Measurements from ENCODE around the gene METTL17. TPM values are rescaled to one million over a fixed set of nuclear protein-coding genes. Genes with fewer than 3 reads are reported as not detected.

The METTL17 gene
- total and polyA plus RNA-seq, 9 of the 15 experiments (the other 6 are each of a cell fraction or from before 2014, with no cell fraction given) = 65.6 to 150 (median 90.0) TPM

DNA sequence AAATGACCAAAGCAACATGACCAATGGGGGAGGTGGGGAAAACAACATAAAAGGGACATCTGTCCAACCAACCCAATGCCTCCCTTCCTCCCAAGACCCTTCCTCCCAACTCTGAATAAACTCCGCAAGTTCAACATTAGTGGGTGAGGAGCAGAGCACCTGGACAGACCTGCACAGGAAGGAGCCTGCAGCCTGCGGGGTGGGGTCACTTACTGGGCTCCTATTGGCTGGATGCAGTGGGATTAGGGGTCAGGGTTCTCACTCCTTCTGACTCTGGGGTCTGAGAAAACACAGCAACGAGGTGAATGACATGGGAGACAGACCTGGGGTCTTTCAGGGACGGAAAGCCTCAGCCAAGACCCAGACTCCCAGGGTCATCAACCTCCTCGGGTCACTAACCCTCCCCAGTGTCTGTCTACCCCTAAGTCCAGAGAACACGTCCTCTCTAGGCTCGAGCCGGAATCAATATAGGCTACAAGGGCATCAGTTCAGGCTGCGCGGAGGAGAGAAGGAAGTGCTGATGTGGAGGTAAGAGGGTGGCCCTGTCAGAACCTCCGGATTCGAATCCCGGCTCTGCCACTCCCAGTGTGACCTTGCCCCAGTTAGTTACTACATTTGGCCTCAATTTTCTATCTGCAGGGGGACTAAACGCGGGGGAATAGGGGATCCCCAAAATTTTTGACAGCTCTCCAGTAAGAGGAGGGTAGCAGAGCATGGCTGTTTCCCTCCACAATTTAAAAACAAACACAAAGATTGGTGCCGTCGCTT lies 34.2 kb downstream of the METTL17 start:
- in situ Hi-C loops (cut with MboI) (no loop called here), intact Hi-C loops (cut with micrococcal nuclease) (no loop called here)
- peak overlapping the region; percentile 79 for H3K27ac ChIP-seq (ENCODE audit: extremely low read depth, low read depth, low read length)
- no peaks in the 10 kb centered on the region for H3K27me3 ChIP-seq (ENCODE audit: control insufficient read depth in 2 of 2, insufficient read depth in 2 of 2, low read length in 2 of 2)
- peak overlapping the region; percentile 77 to 91 for H3K9ac ChIP-seq (ENCODE audit: insufficient read depth in 1 of 2, low read depth in 2 of 2, low read length in 2 of 2)
- ATAC-seq (peak; percentile 40), FAIRE-seq (peak; percentile 57), DNase-seq (ENCODE audit: extremely low read depth in 1 of 4, low spot score in 3 of 4) (peak in 1 of 4 experiments; percentile 30)
- H3K4me1 ChIP-seq (replicated peaks in 1 of 2; ENCODE audit: control insufficient read depth in 2 of 2, insufficient read depth in 2 of 2, low read length in 2 of 2) = peaks cover 35 to 39% of the 10 kb centered on the region in 2 experiments
- H2AFZ ChIP-seq (ENCODE audit: low read depth, low read length) = peak overlapping the region; percentile 80
- BruUV-seq (replicated peaks) = no TSS peak
- peaks cover 18% of the 10 kb centered on the region; the same call in 1 of the 3 replicates for H3K36me3 ChIP-seq (ENCODE audit: control insufficient read depth, insufficient read depth, low read length)
- no peaks in the 10 kb centered on the region for H4K20me1 ChIP-seq (replicated peaks; ENCODE audit: control insufficient read depth, insufficient read depth, low read length)
- no peaks in the 10 kb centered on the region for H3K9me3 ChIP-seq (replicated peaks; ENCODE audit: control insufficient read depth, insufficient read depth, low read depth, low read length)
- ChIA-PET CTCF (ENCODE audit: low intra/inter-chr PET ratio) (no interaction called here), POLR2A (interaction anchor here (0.9 to 2.6 kb wide), 5 partner anchors 9 to 145 kb away, joined by 3 to 12 read pairs (median 3); no protein-coding TSS in a partner anchor)
- peak overlapping the region; percentile 82 for H3K4me2 ChIP-seq (ENCODE audit: insufficient read depth, low read length)
- H3K79me2 ChIP-seq (ENCODE audit: control insufficient read depth, insufficient read depth, low read length) = peaks cover 21% of the 10 kb centered on the region
- H3K9me1 ChIP-seq (ENCODE audit: control insufficient read depth, insufficient read depth, low read length) = peaks cover 2% of the 10 kb centered on the region
- WGBS (ENCODE audit: insufficient coverage, low coverage, missing lambda C conversion rate) = 13% methylated on average over 17 of the region's 17 CpGs
- TF ChIP-seq SPI1 (IDR thresholded peaks at IDR 0.05; ENCODE audit: borderline replicate concordance, low read depth, low read length) (peak; percentile 35; the same call in 1 of the 2 replicates), C11orf30 (IDR thresholded peaks at IDR 0.05; ENCODE audit: low read depth) (0 out of 2 replicates have a peak, but pooled peaks have one; percentile 14)
- TF ChIP-seq, protein P1, sequence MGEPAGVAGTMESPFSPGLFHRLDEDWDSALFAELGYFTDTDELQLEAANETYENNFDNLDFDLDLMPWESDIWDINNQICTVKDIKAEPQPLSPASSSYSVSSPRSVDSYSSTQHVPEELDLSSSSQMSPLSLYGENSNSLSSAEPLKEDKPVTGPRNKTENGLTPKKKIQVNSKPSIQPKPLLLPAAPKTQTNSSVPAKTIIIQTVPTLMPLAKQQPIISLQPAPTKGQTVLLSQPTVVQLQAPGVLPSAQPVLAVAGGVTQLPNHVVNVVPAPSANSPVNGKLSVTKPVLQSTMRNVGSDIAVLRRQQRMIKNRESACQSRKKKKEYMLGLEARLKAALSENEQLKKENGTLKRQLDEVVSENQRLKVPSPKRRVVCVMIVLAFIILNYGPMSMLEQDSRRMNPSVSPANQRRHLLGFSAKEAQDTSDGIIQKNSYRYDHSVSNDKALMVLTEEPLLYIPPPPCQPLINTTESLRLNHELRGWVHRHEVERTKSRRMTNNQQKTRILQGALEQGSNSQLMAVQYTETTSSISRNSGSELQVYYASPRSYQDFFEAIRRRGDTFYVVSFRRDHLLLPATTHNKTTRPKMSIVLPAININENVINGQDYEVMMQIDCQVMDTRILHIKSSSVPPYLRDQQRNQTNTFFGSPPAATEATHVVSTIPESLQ (CRISPR knock-in tag; IDR thresholded peaks at IDR 0.05) = no peak
- TF ChIP-seq, protein P2, sequence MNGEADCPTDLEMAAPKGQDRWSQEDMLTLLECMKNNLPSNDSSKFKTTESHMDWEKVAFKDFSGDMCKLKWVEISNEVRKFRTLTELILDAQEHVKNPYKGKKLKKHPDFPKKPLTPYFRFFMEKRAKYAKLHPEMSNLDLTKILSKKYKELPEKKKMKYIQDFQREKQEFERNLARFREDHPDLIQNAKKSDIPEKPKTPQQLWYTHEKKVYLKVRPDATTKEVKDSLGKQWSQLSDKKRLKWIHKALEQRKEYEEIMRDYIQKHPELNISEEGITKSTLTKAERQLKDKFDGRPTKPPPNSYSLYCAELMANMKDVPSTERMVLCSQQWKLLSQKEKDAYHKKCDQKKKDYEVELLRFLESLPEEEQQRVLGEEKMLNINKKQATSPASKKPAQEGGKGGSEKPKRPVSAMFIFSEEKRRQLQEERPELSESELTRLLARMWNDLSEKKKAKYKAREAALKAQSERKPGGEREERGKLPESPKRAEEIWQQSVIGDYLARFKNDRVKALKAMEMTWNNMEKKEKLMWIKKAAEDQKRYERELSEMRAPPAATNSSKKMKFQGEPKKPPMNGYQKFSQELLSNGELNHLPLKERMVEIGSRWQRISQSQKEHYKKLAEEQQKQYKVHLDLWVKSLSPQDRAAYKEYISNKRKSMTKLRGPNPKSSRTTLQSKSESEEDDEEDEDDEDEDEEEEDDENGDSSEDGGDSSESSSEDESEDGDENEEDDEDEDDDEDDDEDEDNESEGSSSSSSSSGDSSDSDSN (IDR thresholded peaks at IDR 0.05; ENCODE audit: borderline replicate concordance in 1 of 2, low read depth in 2 of 2, low read length in 2 of 2) = 0 out of 4 replicates have a peak, but pooled peaks of 1 of the 2 experiments have one; percentile 36
- H3K4me3 ChIP-seq = peak overlapping the region; percentile 66

All from K562 (cell line).